H9 (cell line): Measurements from ENCODE around the gene MMP17. TPM values are rescaled to one million over a fixed set of nuclear protein-coding genes. Genes with fewer than 3 reads are reported as not detected.

Experiments used
- DNase-seq: peaks from one replicate; pipeline ENCODE4 v3.0.0-alpha.2; 2017
- H2AFZ ChIP-seq: one replicate; pipeline ENCODE4 v1.6.1; 2013; ENCODE audit warnings: mild to moderate bottlenecking, low read length, control low read depth, moderate library complexity
- H2AK5ac ChIP-seq: 2 replicates; pipeline ENCODE4 v1.6.1; 2013; ENCODE audit warnings: low read length, control low read depth, mixed read lengths; ENCODE audit not compliant: insufficient read length
- H2BK120ac ChIP-seq: one replicate; pipeline ENCODE4 v1.6.1; 2013; ENCODE audit warnings: low read depth, mild to moderate bottlenecking, low read length, control low read depth, inconsistent platforms; ENCODE audit not compliant: poor library complexity, severe bottlenecking
- H2BK12ac ChIP-seq: 2 replicates; pipeline ENCODE4 v1.6.1; 2013; ENCODE audit warnings: low read length, control low read depth, mixed read lengths, low read depth; ENCODE audit not compliant: insufficient read length
- H2BK15ac ChIP-seq: 2 replicates; pipeline ENCODE4 v1.6.1; 2013; ENCODE audit warnings: low read depth, low read length, control low read depth
- H2BK20ac ChIP-seq: one replicate; pipeline ENCODE4 v1.6.1; 2013; ENCODE audit warnings: low read depth, mild to moderate bottlenecking, low read length, control low read depth, inconsistent platforms; ENCODE audit not compliant: poor library complexity, severe bottlenecking
- H2BK5ac ChIP-seq: 2 replicates; pipeline ENCODE4 v1.6.1; 2013; ENCODE audit warnings: low read length, control low read depth, mixed read lengths; ENCODE audit not compliant: insufficient read length
- H3K14ac ChIP-seq: 2 replicates; pipeline ENCODE4 v1.6.1; 2013; ENCODE audit warnings: low read length, control low read depth; ENCODE audit not compliant: insufficient read depth
- H3K18ac ChIP-seq: 2 replicates; pipeline ENCODE4 v1.6.1; 2013; ENCODE audit warnings: low read depth, mild to moderate bottlenecking, mixed read lengths, low read length, control low read depth; ENCODE audit not compliant: insufficient read length
- H3K23ac ChIP-seq: 2 replicates; pipeline ENCODE4 v1.6.1; 2013; ENCODE audit warnings: low read length, control low read depth, mixed read lengths, low read depth; ENCODE audit not compliant: insufficient read length
- H3K23me2 ChIP-seq: 2 replicates; pipeline ENCODE4 v1.6.1; 2013; ENCODE audit warnings: low read depth, mild to moderate bottlenecking, mixed read lengths, low read length, control low read depth; ENCODE audit not compliant: insufficient read length, poor library complexity, severe bottlenecking
- H3K27ac ChIP-seq: 2 replicates; pipeline ENCODE4 v1.5.1; 2013; ENCODE audit warnings: low read length, control low read depth, mixed read lengths, low read depth; ENCODE audit not compliant: insufficient read length
- H3K27me3 ChIP-seq: 2 replicates; pipeline ENCODE4 v1.6.1; 2013; ENCODE audit warnings: low read length, control low read depth, inconsistent platforms; ENCODE audit not compliant: insufficient read depth
- H3K4ac ChIP-seq: 2 replicates; pipeline ENCODE4 v1.6.1; 2013; ENCODE audit warnings: low read depth, mild to moderate bottlenecking, control low read depth, inconsistent platforms, low read length, moderate library complexity
- H3K4me1 ChIP-seq: 2 replicates; pipeline ENCODE4 v1.6.1; 2013; ENCODE audit warnings: low read length, control low read depth, inconsistent platforms; ENCODE audit not compliant: insufficient read depth
- H3K4me2 ChIP-seq: 2 replicates; pipeline ENCODE4 v1.6.1; 2013; ENCODE audit warnings: low read length, control low read depth, mixed read lengths; ENCODE audit not compliant: insufficient read length, insufficient read depth
- H3K56ac ChIP-seq: 2 replicates; pipeline ENCODE4 v1.6.1; 2013; ENCODE audit warnings: low read depth, mild to moderate bottlenecking, mixed read lengths, low read length, control low read depth; ENCODE audit not compliant: insufficient read length
- H3K79me1 ChIP-seq: 2 replicates; pipeline ENCODE4 v1.6.1; 2013; ENCODE audit warnings: low read depth, mild to moderate bottlenecking, moderate library complexity, low read length, control low read depth, inconsistent platforms; ENCODE audit not compliant: insufficient read depth, poor library complexity, severe bottlenecking
- H3K79me2 ChIP-seq: 2 replicates; pipeline ENCODE4 v1.6.1; 2013; ENCODE audit warnings: low read length, control low read depth, inconsistent platforms; ENCODE audit not compliant: insufficient read depth
- H3K9ac ChIP-seq: 2 replicates; pipeline ENCODE4 v1.6.1; 2013; ENCODE audit warnings: low read length, control low read depth, mixed read lengths; ENCODE audit not compliant: insufficient read length; ENCODE audit errors: extremely low read depth
- H3K9me3 ChIP-seq: one replicate; pipeline ENCODE4 v1.6.1; 2013; ENCODE audit warnings: low read depth, low read length, inconsistent platforms; ENCODE audit not compliant: control insufficient read depth
- H3T11ph ChIP-seq: one replicate; pipeline ENCODE4 v1.6.1; 2013; ENCODE audit warnings: mild to moderate bottlenecking, low read length, control low read depth, inconsistent platforms
- H4K20me1 ChIP-seq: one replicate; pipeline ENCODE4 v1.6.1; 2013; ENCODE audit not compliant: control insufficient read depth, insufficient read length, insufficient read depth
- H4K5ac ChIP-seq: 2 replicates; pipeline ENCODE4 v1.6.1; 2013; ENCODE audit warnings: low read depth, mild to moderate bottlenecking, mixed read lengths, low read length, control low read depth; ENCODE audit not compliant: insufficient read length
- H4K8ac ChIP-seq: replicated peaks from 2 replicates; pipeline ENCODE4 v1.6.1; 2013; ENCODE audit warnings: low read length, control low read depth, mixed read lengths, low read depth; ENCODE audit not compliant: insufficient read length
- H4K91ac ChIP-seq: 2 replicates; pipeline ENCODE4 v1.6.1; 2013; ENCODE audit warnings: low read depth, mild to moderate bottlenecking, moderate library complexity, mixed read lengths, low read length, control low read depth; ENCODE audit not compliant: insufficient read length
- H3K27ac Mint-ChIP-seq, 3 experiments: 2 replicates in 2 of 3; 3 replicates in 1 of 3; pipeline ENCODE4 v1.8.0; 2020 to 2021; ENCODE audit warnings: mixed read lengths in 3 of 3, mild to moderate bottlenecking in 1 of 3, moderate library complexity in 1 of 3
- H3K27me3 Mint-ChIP-seq: 2 replicates; pipeline ENCODE4 v1.8.0; 2021; ENCODE audit warnings: low read depth, mild to moderate bottlenecking, moderate library complexity, mixed read lengths
- H3K36me3 Mint-ChIP-seq, 3 experiments: 2 replicates in 2 of 3; 3 replicates in 1 of 3; pipeline ENCODE4 v1.8.0; 2020 to 2021; ENCODE audit warnings: low read depth in 3 of 3, mixed read lengths in 3 of 3; ENCODE audit not compliant: insufficient read depth in 1 of 3
- H3K4me1 Mint-ChIP-seq, 2 experiments: 2 replicates each; pipeline ENCODE4 v1.8.0; 2020; ENCODE audit warnings: mixed read lengths in 2 of 2
- H3K4me3 Mint-ChIP-seq, 2 experiments: 2 replicates in 1 of 2; 3 replicates in 1 of 2; pipeline ENCODE4 v1.8.0; 2020 to 2021; ENCODE audit warnings: mild to moderate bottlenecking in 2 of 2, mixed read lengths in 2 of 2, moderate library complexity in 1 of 2
- H3K9me3 Mint-ChIP-seq, 2 experiments: 2 replicates in 1 of 2; 3 replicates in 1 of 2; pipeline ENCODE4 v1.8.0; 2020; ENCODE audit warnings: mild to moderate bottlenecking in 2 of 2, mixed read lengths in 2 of 2, moderate library complexity in 1 of 2
- CTCF ChIP-seq: fragments of 200-600 bp; sonication (generic); conservative IDR thresholded peaks from 3 replicates; pipeline ENCODE4 v1.8.0; 2021; ENCODE audit warnings: antibody characterized with exemption, mild to moderate bottlenecking
- WGBS: extraction: QIAGEN DNeasy Blood & Tissue Kit; methylation state at CpG from one replicate; pipeline ENCODE4 v1.1.7; 2013; ENCODE audit warnings: missing lambda C conversion rate, low lambda C conversion rate, mixed read lengths; ENCODE audit not compliant: insufficient read length; ENCODE audit errors: extremely low coverage; 5-methylcytosine and 5-hydroxymethylcytosine counted together
- total RNA-seq: library from RNA; stranded (reverse); gene quantifications from 2 replicates; pipeline ENCODE4 v1.2.1, GENCODE V29; 2021

Gene MMP17
- total RNA-seq, 1 experiment from 2014 or later: 14.8 TPM

- Histone ChIP-seq H3K27ac (no peak overlapping the region), H2BK5ac (no peak overlapping the region), H3K27me3 (no peaks in the 10 kb centered on the region), H3K23ac (no peak overlapping the region), H4K20me1 (no peaks in the 10 kb centered on the region), H3K4me2 (no peak overlapping the region), H4K91ac (no peak overlapping the region), H3K79me2 (no peaks in the 10 kb centered on the region), H2BK12ac (no peak overlapping the region), H2BK15ac (no peak overlapping the region), H3K4me1 (no peaks in the 10 kb centered on the region), H4K5ac (no peak overlapping the region), H3K18ac (no peak overlapping the region), H3K4ac (no peak overlapping the region), H2BK120ac (no peak overlapping the region), H3K56ac (no peak overlapping the region), H3T11ph (no peak overlapping the region), H4K8ac (no peak overlapping the region), H2AK5ac (no peak overlapping the region), H3K79me1 (no peaks in the 10 kb centered on the region), H2BK20ac (no peak overlapping the region), H2AFZ (no peak overlapping the region), H3K14ac (no peak overlapping the region), H3K23me2 (peaks cover 7% of the 10 kb centered on the region), H3K9me3 (no peaks in the 10 kb centered on the region), H3K9ac (no peak overlapping the region)
- no CpG with 5 or more reads among the region's 26 CpGs for WGBS
- DNase-seq: peak; percentile 37
- Mint-ChIP-seq H3K4me3 (no peak overlapping the region; a peak in 1 of 5 replicates), H3K9me3 (peaks cover 0 to 3% of the 10 kb centered on the region in 2 experiments; a peak in 2 of 5 replicates), H3K4me1 (peaks cover 20 to 31% of the 10 kb centered on the region in 2 experiments), H3K36me3 (peaks cover 4 to 11% (median 5%) of the 10 kb centered on the region in 3 experiments; a peak in 6 of 7 replicates), H3K27ac (peak overlapping the region in 1 of 3 experiments; percentile 38; a peak in 2 of 7 replicates), H3K27me3 (peaks cover 3% of the 10 kb centered on the region; the same call in 1 of the 2 replicates)
- TF ChIP-seq CTCF: no peak
Observed at GRCh38 chr12:131892711-131893604, 64.8 kb downstream of the MMP17 start.
